CD4-positive, CD25-positive, alpha-beta regulatory T cell (primary cell): Measurements from ENCODE around the gene MUSK. TPM values are rescaled to one million over a fixed set of nuclear protein-coding genes. Genes with fewer than 3 reads are reported as not detected.

Experiments
- ATAC-seq, 2 donors: fragments of 150-1000 bp; cut with Tn5 transposase; one replicate each; pipeline ENCODE4 v1.10.0; 2021; ENCODE audit warnings: low read depth in 2 of 2, moderate number of reproducible peaks in 2 of 2, moderate library complexity in 1 of 2
- DNase-seq, 3 donors: peaks; one replicate each; pipeline versions ENCODE4 v3.0.0 to v3.0.0-alpha.2; 2012 to 2022; ENCODE audit warnings: mixed read lengths in 1 of 3
- H3K27ac ChIP-seq: one replicate; pipeline ENCODE4 v1.7.0; 2013; ENCODE audit warnings: mild to moderate bottlenecking, low read length; ENCODE audit not compliant: insufficient read depth, poor library complexity, severe bottlenecking
- H3K27me3 ChIP-seq: one replicate; pipeline ENCODE4 v1.7.0; 2013; ENCODE audit warnings: low read length; ENCODE audit not compliant: control insufficient read depth, insufficient read depth
- H3K36me3 ChIP-seq: one replicate; pipeline ENCODE4 v1.7.0; 2013; ENCODE audit warnings: mild to moderate bottlenecking, low read length, moderate library complexity; ENCODE audit not compliant: control insufficient read depth, insufficient read depth
- H3K4me1 ChIP-seq: 2 replicates; pipeline ENCODE4 v1.7.0; 2013; ENCODE audit warnings: mild to moderate bottlenecking, low read length; ENCODE audit not compliant: insufficient read depth, control insufficient read depth, poor library complexity, severe bottlenecking
- H3K4me3 ChIP-seq: one replicate; pipeline ENCODE4 v1.7.0; 2013; ENCODE audit warnings: low read depth, mild to moderate bottlenecking, low read length, moderate library complexity
- H3K9me3 ChIP-seq, 2 experiments: 1 replicate in 1 of 2; 2 replicates in 1 of 2; pipeline ENCODE4 v1.7.0; 2013; ENCODE audit warnings: low read length in 2 of 2, mild to moderate bottlenecking in 1 of 2, moderate library complexity in 1 of 2; ENCODE audit not compliant: control insufficient read depth in 2 of 2
- H3K27ac Mint-ChIP-seq, 3 donors: one replicate each; pipeline ENCODE4 v1.8.0; 2020 to 2022; ENCODE audit warnings: mild to moderate bottlenecking in 3 of 3, mixed read lengths in 3 of 3, moderate library complexity in 2 of 3
- H3K27me3 Mint-ChIP-seq: one replicate; pipeline ENCODE4 v1.8.0; 2022; ENCODE audit warnings: mild to moderate bottlenecking, mixed read lengths
- H3K36me3 Mint-ChIP-seq: one replicate; pipeline ENCODE4 v1.8.0; 2020; ENCODE audit warnings: mixed read lengths
- H3K4me1 Mint-ChIP-seq, 4 donors: one replicate each; pipeline ENCODE4 v1.8.0; 2020 to 2022; ENCODE audit warnings: mixed read lengths in 4 of 4, mild to moderate bottlenecking in 1 of 4
- H3K4me3 Mint-ChIP-seq, 4 donors: one replicate each; pipeline ENCODE4 v1.8.0; 2020 to 2022; ENCODE audit warnings: mild to moderate bottlenecking in 4 of 4, mixed read lengths in 4 of 4, moderate library complexity in 3 of 4
- H3K9me3 Mint-ChIP-seq, 7 donors: one replicate each; pipeline ENCODE4 v1.8.0; 2020 to 2022; ENCODE audit warnings: mixed read lengths in 7 of 7, mild to moderate bottlenecking in 3 of 7, moderate library complexity in 2 of 7
- polyA plus RNA-seq, 4 donors: library from polyadenylated mRNA; unstranded; fragments of 300-500 nt; fragmentation: Illumina TruSeq; gene quantifications; one replicate each; pipeline ENCODE4 v1.2.3, GENCODE V29; 2021
- total RNA-seq: library from RNA; stranded (reverse); gene quantifications from one replicate; pipeline ENCODE4 v1.2.3, GENCODE V29; 2022

Gene MUSK
- total and polyA plus RNA-seq, 5 donors from 2014 or later = not detected

DNA sequence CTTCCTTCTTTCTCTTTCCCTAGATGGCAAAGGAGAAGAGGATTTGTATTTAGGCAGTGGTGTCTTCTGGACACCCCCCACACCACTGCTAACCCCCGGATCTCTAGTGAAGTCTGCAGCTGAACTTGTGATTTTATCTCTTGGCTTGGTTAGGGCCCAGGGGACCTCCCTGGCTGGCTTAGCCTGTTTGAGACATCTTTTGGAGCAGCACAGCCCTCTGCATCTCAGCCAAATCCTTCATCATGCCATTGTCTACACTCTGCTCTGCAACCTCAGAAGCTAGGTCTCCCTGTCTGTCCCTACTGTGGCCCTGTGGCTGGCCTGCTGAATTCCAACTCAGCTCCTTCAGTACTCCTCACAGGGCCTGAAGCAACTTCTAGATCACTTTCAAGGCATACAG, 81.7 kb downstream of the MUSK start:
- H3K36me3 Mint-ChIP-seq = no peaks in the 10 kb centered on the region
- ATAC-seq (no peak), DNase-seq (no peak)
- H3K4me3 ChIP-seq = no peak overlapping the region
- H3K4me1 Mint-ChIP-seq = no peaks in the 10 kb centered on the region
- no peak overlapping the region for H3K4me3 Mint-ChIP-seq
- H3K9me3 Mint-ChIP-seq = peaks cover 0 to 5% (median 0%) of the 10 kb centered on the region in 7 donors
- no peaks in the 10 kb centered on the region for H3K36me3 ChIP-seq
- no peaks in the 10 kb centered on the region for H3K9me3 ChIP-seq
- no peak overlapping the region for H3K27ac Mint-ChIP-seq
- no peaks in the 10 kb centered on the region for H3K27me3 Mint-ChIP-seq
- H3K4me1 ChIP-seq = no peaks in the 10 kb centered on the region
- no peak overlapping the region for H3K27ac ChIP-seq
- H3K27me3 ChIP-seq = no peaks in the 10 kb centered on the region

DNA sequence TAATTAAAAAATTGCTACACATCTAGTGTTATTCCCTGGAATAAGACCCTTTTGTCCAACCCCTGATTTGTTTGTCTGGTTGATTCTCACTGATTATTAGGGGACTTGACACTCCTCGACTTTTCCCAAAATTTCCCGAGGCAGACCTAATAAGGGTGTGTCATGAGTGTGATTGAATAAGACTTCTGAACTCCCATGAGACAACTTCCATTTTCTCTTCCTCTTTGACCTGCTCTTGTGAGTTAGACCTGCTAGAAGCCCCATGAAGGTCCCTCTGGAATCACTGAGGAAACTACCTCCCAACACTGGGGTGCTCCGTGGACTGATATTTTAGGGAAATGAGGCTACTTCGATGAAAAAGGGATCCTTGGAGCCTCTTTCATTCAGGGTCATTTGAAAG, 83.4 kb downstream of the MUSK start:
- Mint-ChIP-seq H3K4me3 (no peak overlapping the region), H3K36me3 (no peaks in the 10 kb centered on the region)

DNA sequence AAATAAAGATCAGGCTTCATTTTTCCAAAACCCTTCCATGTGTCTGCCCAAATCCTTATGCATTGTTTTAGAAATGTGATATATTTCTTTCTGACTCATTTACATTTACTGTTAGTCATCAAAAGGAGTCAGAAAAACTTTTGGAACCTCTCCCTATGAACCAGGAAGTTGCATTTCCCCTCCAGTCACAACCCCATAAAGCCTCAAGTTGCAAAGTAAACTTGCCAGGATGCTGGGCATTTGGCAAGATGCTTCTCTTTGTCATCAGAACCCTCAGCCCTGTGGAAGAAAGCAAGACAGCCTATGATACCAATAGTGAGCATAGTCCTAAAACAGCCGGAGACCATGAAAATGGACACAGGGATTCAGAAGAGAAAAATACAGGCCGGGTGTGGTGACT, 84.2 kb downstream of the MUSK start:
- Histone ChIP-seq H3K4me1 (no peaks in the 10 kb centered on the region), H3K9me3 (no peaks in the 10 kb centered on the region), H3K27ac (no peak overlapping the region), H3K36me3 (no peaks in the 10 kb centered on the region), H3K27me3 (no peaks in the 10 kb centered on the region), H3K4me3 (no peak overlapping the region)
- Mint-ChIP-seq H3K27ac (no peak overlapping the region), H3K4me3 (no peak overlapping the region), H3K36me3 (no peaks in the 10 kb centered on the region), H3K9me3 (peaks cover 0 to 3% (median 0%) of the 10 kb centered on the region in 7 donors), H3K27me3 (no peaks in the 10 kb centered on the region), H3K4me1 (no peaks in the 10 kb centered on the region)
- ATAC-seq = no peak
- no peak for DNase-seq

More for the DNA sequence above, 83.4 kb downstream of the MUSK start:
- H3K4me1 ChIP-seq = no peaks in the 10 kb centered on the region
- DNase-seq = no peak
- H3K27me3 ChIP-seq = no peaks in the 10 kb centered on the region
- no peak overlapping the region for H3K27ac ChIP-seq
- Mint-ChIP-seq H3K9me3 (peaks cover 0 to 4% (median 0%) of the 10 kb centered on the region in 7 donors), H3K4me1 (no peaks in the 10 kb centered on the region), H3K27ac (no peak overlapping the region), H3K27me3 (no peaks in the 10 kb centered on the region)
- no peaks in the 10 kb centered on the region for H3K36me3 ChIP-seq
- no peak for ATAC-seq
- no peaks in the 10 kb centered on the region for H3K9me3 ChIP-seq
- no peak overlapping the region for H3K4me3 ChIP-seq

DNA sequence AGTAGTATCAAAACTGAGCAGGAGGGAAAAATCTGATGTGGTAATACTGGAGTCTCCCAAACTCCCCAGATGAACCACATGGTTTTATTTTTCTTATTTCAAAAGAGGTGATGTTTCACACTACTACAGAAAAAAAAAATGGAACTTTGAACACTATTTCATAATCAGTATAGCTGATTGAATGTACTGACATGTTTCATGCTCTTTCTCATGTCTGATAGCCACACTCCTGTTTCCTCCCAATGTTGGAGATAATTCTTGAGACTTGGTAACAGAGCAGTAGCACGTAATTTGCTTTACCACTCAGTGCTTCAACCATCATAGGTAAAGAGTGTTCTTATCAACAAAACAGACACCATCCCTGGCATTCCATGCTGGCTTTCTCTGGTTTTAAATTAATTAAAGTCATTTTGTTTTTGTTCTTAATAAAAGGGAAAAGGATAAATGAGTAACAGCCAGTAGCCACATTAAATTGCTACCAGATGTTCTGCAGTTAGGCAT, 85.2 kb downstream of the MUSK start:
- Mint-ChIP-seq H3K9me3 (peaks cover 0 to 6% (median 0%) of the 10 kb centered on the region in 7 donors), H3K27ac (no peak overlapping the region), H3K27me3 (no peaks in the 10 kb centered on the region), H3K4me3 (no peak overlapping the region), H3K36me3 (no peaks in the 10 kb centered on the region), H3K4me1 (no peaks in the 10 kb centered on the region)
- H3K36me3 ChIP-seq = no peaks in the 10 kb centered on the region
- H3K4me3 ChIP-seq = no peak overlapping the region
- H3K4me1 ChIP-seq = no peaks in the 10 kb centered on the region
- no peak overlapping the region for H3K27ac ChIP-seq
- no peaks in the 10 kb centered on the region for H3K27me3 ChIP-seq
- DNase-seq = no peak
- no peak for ATAC-seq
- no peaks in the 10 kb centered on the region for H3K9me3 ChIP-seq

DNA sequence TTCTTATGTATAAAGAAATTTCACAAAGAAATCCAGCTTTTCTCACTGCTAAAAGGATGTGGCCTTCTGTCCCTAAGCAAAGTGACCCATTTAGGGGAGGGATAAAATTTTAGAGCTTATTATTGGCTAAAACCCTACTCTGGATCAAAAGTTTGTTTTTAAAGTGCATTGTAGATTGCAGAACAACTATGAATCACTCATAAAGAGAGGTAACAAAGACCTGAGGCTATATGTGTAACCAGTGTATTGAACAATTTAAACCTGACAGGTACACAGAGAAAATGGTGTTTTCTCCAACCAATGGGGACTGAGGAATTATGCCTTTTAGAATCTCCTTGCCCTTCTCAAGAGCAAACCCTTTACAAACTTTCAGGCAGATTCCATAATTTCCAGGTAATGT, 86.6 kb downstream of the MUSK start:
- DNase-seq (no peak), ATAC-seq (no peak)

DNA sequence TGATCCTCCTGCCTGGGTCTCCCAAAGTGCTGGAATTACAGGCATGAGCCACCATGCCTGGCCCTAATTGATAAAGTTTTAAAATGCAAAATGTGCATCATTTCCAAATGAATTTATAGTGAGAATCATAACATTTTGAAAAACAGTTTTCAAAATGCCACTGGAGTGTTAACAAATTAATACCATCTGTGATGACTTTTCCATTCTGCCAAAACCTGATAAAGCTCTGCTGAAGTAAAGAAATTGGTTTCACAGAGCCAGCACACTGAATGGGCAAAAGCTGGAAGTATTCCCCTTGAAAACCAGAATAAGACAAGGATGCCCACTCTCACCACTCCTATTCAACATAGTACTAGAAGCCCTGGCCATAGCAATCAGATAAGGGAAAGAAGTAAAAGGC, 89.6 kb downstream of the MUSK start:
- Mint-ChIP-seq H3K9me3 (peaks cover 0 to 4% (median 2%) of the 10 kb centered on the region in 7 donors), H3K4me1 (no peaks in the 10 kb centered on the region), H3K36me3 (no peaks in the 10 kb centered on the region), H3K27ac (no peak overlapping the region), H3K27me3 (no peaks in the 10 kb centered on the region), H3K4me3 (no peak overlapping the region)
- Histone ChIP-seq H3K4me3 (no peak overlapping the region), H3K4me1 (no peaks in the 10 kb centered on the region), H3K9me3 (no peaks in the 10 kb centered on the region), H3K27ac (no peak overlapping the region), H3K36me3 (no peaks in the 10 kb centered on the region), H3K27me3 (no peaks in the 10 kb centered on the region)
- ATAC-seq (no peak), DNase-seq (no peak)

More for the DNA sequence above, 86.6 kb downstream of the MUSK start:
- Mint-ChIP-seq H3K36me3 (no peaks in the 10 kb centered on the region), H3K4me1 (no peaks in the 10 kb centered on the region), H3K9me3 (peaks cover 0 to 7% (median 0%) of the 10 kb centered on the region in 7 donors), H3K4me3 (no peak overlapping the region), H3K27ac (no peak overlapping the region), H3K27me3 (no peaks in the 10 kb centered on the region)
- H3K9me3 ChIP-seq = no peaks in the 10 kb centered on the region
- no peaks in the 10 kb centered on the region for H3K36me3 ChIP-seq
- H3K27me3 ChIP-seq = no peaks in the 10 kb centered on the region
- no peak overlapping the region for H3K4me3 ChIP-seq
- no peaks in the 10 kb centered on the region for H3K4me1 ChIP-seq
- H3K27ac ChIP-seq = no peak overlapping the region

- no peak overlapping the region for H3K4me3 Mint-ChIP-seq
- Histone ChIP-seq H3K27ac (no peak overlapping the region), H3K36me3 (no peaks in the 10 kb centered on the region), H3K4me1 (no peaks in the 10 kb centered on the region), H3K9me3 (no peaks in the 10 kb centered on the region), H3K27me3 (no peaks in the 10 kb centered on the region), H3K4me3 (no peak overlapping the region)
- no peaks in the 10 kb centered on the region for H3K36me3 Mint-ChIP-seq
- H3K9me3 Mint-ChIP-seq = peaks cover 0 to 4% (median 2%) of the 10 kb centered on the region in 7 donors
- ATAC-seq = no peak
- H3K4me1 Mint-ChIP-seq = no peaks in the 10 kb centered on the region
- H3K27me3 Mint-ChIP-seq = peaks cover 4% of the 10 kb centered on the region
- no peak overlapping the region for H3K27ac Mint-ChIP-seq
- no peak for DNase-seq
Measured at GRCh38 chr9:110762783-110763182, 94.2 kb downstream of the MUSK start.

DNA sequence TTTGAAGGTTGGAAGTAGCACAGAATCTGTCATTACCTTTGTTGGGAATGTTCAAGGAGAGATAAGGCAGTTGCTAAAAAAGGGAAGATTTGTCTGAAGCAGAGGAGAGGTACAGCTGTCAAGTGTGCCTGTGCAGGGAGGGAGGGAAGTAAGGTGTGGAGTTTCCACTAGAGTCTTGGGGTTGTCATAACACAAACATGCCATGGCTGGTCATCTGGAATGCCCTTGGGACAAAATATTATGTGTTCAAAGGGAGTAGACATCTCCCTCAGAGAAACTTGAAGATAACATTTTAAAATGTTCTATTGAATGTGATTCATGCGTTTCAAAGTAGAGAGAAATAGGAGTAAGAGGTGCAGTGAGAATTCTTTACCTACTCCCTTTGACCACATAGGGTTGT, 95.0 kb downstream of the MUSK start:
- no peaks in the 10 kb centered on the region for H3K27me3 ChIP-seq
- H3K9me3 ChIP-seq = no peaks in the 10 kb centered on the region
- no peak overlapping the region for H3K27ac ChIP-seq
- no peaks in the 10 kb centered on the region for H3K36me3 ChIP-seq
- DNase-seq (no peak), ATAC-seq (no peak)
- Mint-ChIP-seq H3K27me3 (peaks cover 4% of the 10 kb centered on the region), H3K9me3 (peaks cover 0 to 4% (median 2%) of the 10 kb centered on the region in 7 donors), H3K36me3 (no peaks in the 10 kb centered on the region), H3K4me1 (no peaks in the 10 kb centered on the region), H3K27ac (no peak overlapping the region), H3K4me3 (no peak overlapping the region)
- no peaks in the 10 kb centered on the region for H3K4me1 ChIP-seq
- no peak overlapping the region for H3K4me3 ChIP-seq
